Measurements from ENCODE around the gene TIMM44. TPM values are rescaled to one million over a fixed set of nuclear protein-coding genes. Genes with fewer than 3 reads are reported as not detected.

The TIMM44 gene
- total RNA-seq (2021) = 114 and 122 TPM in 2 replicates
- long read RNA-seq, transcript TIMM44-201 (13 exons, 2,075 nt) = major isoform, 255 of 310 reads
- long read RNA-seq, partial matches to known transcripts = 13 of 310 reads
- long read RNA-seq, other reads (novel, unspliced or antisense) = 29 of 310 reads

- Histone ChIP-seq H3K9me3 (ENCODE audit: control insufficient read depth, low read depth, low read length) (no peaks in the 10 kb centered on the region), H3K79me2 (ENCODE audit: insufficient read depth, low read length) (peaks cover 3% of the 10 kb centered on the region; the same call in 1 of the 2 replicates), H3K4me1 (ENCODE audit: insufficient read depth, low read length) (no peaks in the 10 kb centered on the region), H2BK5ac (ENCODE audit: insufficient read length, low read length) (no peak within 1 kb of the TSS), H3K14ac (ENCODE audit: insufficient read depth, low read length) (peak within 1 kb of the TSS; percentile 89; the same call in 1 of the 2 replicates), H4K91ac (ENCODE audit: insufficient read length, low read depth, low read length) (no peak within 1 kb of the TSS), H3K4ac (ENCODE audit: low read depth, low read length) (peak within 1 kb of the TSS; percentile 35; the same call in 1 of the 2 replicates), H3K27me3 (ENCODE audit: insufficient read depth, low read length) (no peaks in the 10 kb centered on the region), H3K23ac (ENCODE audit: insufficient read length, low read depth, low read length) (no peak within 1 kb of the TSS), H3K4me2 (ENCODE audit: insufficient read depth, insufficient read length, low read length) (peak within 1 kb of the TSS; percentile 66), H2BK20ac (ENCODE audit: low read depth, low read length, poor library complexity, severe bottlenecking) (no peak within 1 kb of the TSS), H3K9ac (ENCODE audit: extremely low read depth, insufficient read length, low read length) (peak within 1 kb of the TSS; percentile 80), H4K20me1 (ENCODE audit: control insufficient read depth, insufficient read depth, insufficient read length) (no peaks in the 10 kb centered on the region), H3K56ac (ENCODE audit: insufficient read length, low read depth, low read length) (no peak within 1 kb of the TSS), H4K5ac (ENCODE audit: insufficient read length, low read depth, low read length) (no peak within 1 kb of the TSS), H3K23me2 (ENCODE audit: insufficient read length, low read depth, low read length, poor library complexity, severe bottlenecking) (no peaks in the 10 kb centered on the region), H2BK12ac (ENCODE audit: insufficient read length, low read depth, low read length) (no peak within 1 kb of the TSS), H2BK15ac (ENCODE audit: low read depth, low read length) (0 out of 2 replicates have a peak within 1 kb of the TSS, but pooled peaks have one; percentile 9), H3K27ac (ENCODE audit: insufficient read length, low read depth, low read length) (no peak within 1 kb of the TSS), H4K8ac (replicated peaks; ENCODE audit: insufficient read length, low read depth, low read length) (no peak within 1 kb of the TSS), H3T11ph (ENCODE audit: low read length) (no peak within 1 kb of the TSS), H2BK120ac (ENCODE audit: low read depth, low read length, poor library complexity, severe bottlenecking) (peak within 1 kb of the TSS; percentile 52), H3K79me1 (ENCODE audit: insufficient read depth, low read depth, low read length, poor library complexity, severe bottlenecking) (peaks cover 9% of the 10 kb centered on the region), H2AFZ (ENCODE audit: low read length) (no peak within 1 kb of the TSS), H2AK5ac (ENCODE audit: insufficient read length, low read length) (no peak within 1 kb of the TSS), H3K18ac (ENCODE audit: insufficient read length, low read depth, low read length) (peak within 1 kb of the TSS; percentile 49)
- H3K4me3 Mint-ChIP-seq = peak within 1 kb of the TSS; percentile 90 to 96
- H3K9me3 Mint-ChIP-seq = peaks cover 0 to 2% of the 10 kb centered on the region in 2 experiments; a peak in 2 of 5 replicates
- DNase-seq = peak; percentile 100
- peaks cover 3 to 10% of the 10 kb centered on the region in 2 experiments; a peak in 2 of 4 replicates for H3K4me1 Mint-ChIP-seq
- peaks cover 21 to 33% (median 26%) of the 10 kb centered on the region in 3 experiments for H3K36me3 Mint-ChIP-seq (ENCODE audit: insufficient read depth in 1 of 3, low read depth in 3 of 3)
- H3K27ac Mint-ChIP-seq = peak within 1 kb of the TSS; percentile 99 to 100 (median 99)
- TF ChIP-seq, protein P1, sequence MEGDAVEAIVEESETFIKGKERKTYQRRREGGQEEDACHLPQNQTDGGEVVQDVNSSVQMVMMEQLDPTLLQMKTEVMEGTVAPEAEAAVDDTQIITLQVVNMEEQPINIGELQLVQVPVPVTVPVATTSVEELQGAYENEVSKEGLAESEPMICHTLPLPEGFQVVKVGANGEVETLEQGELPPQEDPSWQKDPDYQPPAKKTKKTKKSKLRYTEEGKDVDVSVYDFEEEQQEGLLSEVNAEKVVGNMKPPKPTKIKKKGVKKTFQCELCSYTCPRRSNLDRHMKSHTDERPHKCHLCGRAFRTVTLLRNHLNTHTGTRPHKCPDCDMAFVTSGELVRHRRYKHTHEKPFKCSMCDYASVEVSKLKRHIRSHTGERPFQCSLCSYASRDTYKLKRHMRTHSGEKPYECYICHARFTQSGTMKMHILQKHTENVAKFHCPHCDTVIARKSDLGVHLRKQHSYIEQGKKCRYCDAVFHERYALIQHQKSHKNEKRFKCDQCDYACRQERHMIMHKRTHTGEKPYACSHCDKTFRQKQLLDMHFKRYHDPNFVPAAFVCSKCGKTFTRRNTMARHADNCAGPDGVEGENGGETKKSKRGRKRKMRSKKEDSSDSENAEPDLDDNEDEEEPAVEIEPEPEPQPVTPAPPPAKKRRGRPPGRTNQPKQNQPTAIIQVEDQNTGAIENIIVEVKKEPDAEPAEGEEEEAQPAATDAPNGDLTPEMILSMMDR (conservative IDR thresholded peaks at IDR 0.05) = no peak
- H3K27me3 Mint-ChIP-seq (ENCODE audit: low read depth) = no peaks in the 10 kb centered on the region; the same call in 1 of the 2 replicates
- WGBS (ENCODE audit: extremely low coverage, insufficient read length, low lambda C conversion rate) = no CpG with 5 or more reads among the region's 56 CpGs
These were observed at the start of gene TIMM44 for GRCh38 chr19:7943444-7944176. Gene TIMM44, minus strand, starts transcription at chr19:7943666. Its CDS starts 15 bp downstream, at chr19:7943651.
